Measurements from ENCODE around the gene TSPEAR. TPM values are rescaled to one million over a fixed set of nuclear protein-coding genes. Genes with fewer than 3 reads are reported as not detected.

TSPEAR gene
- total RNA-seq, 1 experiment from 2014 or later, result not detected

DNA sequence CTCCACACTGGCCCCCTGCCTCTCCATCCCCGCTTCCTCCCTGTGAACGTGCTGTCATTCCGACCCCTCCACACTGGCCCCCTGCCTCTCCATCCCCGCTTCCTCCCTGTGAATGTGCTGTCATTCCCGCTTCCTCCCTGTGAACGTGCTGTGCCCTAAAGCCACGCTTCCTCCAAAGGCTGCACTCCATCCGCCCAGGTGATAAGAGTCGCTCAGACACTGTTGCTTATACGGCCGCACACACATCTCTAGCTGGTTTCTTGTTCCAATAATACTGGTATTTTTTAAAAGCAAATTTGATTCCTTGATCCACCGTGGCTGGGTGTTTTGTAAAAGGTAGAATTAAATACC is 39.3 kb upstream of the TSPEAR start:
- DNase-seq, result no peak
- no peak overlapping the region for H3K4me3 Mint-ChIP-seq (ENCODE audit: low read depth, unreplicated experiment)
- TF ChIP-seq, protein P1, sequence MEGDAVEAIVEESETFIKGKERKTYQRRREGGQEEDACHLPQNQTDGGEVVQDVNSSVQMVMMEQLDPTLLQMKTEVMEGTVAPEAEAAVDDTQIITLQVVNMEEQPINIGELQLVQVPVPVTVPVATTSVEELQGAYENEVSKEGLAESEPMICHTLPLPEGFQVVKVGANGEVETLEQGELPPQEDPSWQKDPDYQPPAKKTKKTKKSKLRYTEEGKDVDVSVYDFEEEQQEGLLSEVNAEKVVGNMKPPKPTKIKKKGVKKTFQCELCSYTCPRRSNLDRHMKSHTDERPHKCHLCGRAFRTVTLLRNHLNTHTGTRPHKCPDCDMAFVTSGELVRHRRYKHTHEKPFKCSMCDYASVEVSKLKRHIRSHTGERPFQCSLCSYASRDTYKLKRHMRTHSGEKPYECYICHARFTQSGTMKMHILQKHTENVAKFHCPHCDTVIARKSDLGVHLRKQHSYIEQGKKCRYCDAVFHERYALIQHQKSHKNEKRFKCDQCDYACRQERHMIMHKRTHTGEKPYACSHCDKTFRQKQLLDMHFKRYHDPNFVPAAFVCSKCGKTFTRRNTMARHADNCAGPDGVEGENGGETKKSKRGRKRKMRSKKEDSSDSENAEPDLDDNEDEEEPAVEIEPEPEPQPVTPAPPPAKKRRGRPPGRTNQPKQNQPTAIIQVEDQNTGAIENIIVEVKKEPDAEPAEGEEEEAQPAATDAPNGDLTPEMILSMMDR (IDR thresholded peaks at IDR 0.05; ENCODE audit: unreplicated experiment), result no peak
- H3K36me3 Mint-ChIP-seq (ENCODE audit: insufficient read depth, unreplicated experiment), result no peaks in the 10 kb centered on the region
- intact Hi-C loops (cut with micrococcal nuclease; ENCODE audit: unreplicated experiment), result no loop called here
- no peaks in the 10 kb centered on the region for H3K4me1 Mint-ChIP-seq (ENCODE audit: low read depth, unreplicated experiment)
- CTCF ChIA-PET, result interaction anchor here (0.7 kb wide), 1 partner anchor 29 kb away, joined by 5 read pairs; no protein-coding TSS in a partner anchor
- BruUV-seq (replicated peaks), result no TSS peak
- no peak overlapping the region for H3K27ac Mint-ChIP-seq (ENCODE audit: unreplicated experiment)
- H3K9me3 Mint-ChIP-seq (ENCODE audit: low read depth, unreplicated experiment), result no peaks in the 10 kb centered on the region
- H3K27me3 Mint-ChIP-seq (ENCODE audit: unreplicated experiment), result peaks cover 50% of the 10 kb centered on the region

DNA sequence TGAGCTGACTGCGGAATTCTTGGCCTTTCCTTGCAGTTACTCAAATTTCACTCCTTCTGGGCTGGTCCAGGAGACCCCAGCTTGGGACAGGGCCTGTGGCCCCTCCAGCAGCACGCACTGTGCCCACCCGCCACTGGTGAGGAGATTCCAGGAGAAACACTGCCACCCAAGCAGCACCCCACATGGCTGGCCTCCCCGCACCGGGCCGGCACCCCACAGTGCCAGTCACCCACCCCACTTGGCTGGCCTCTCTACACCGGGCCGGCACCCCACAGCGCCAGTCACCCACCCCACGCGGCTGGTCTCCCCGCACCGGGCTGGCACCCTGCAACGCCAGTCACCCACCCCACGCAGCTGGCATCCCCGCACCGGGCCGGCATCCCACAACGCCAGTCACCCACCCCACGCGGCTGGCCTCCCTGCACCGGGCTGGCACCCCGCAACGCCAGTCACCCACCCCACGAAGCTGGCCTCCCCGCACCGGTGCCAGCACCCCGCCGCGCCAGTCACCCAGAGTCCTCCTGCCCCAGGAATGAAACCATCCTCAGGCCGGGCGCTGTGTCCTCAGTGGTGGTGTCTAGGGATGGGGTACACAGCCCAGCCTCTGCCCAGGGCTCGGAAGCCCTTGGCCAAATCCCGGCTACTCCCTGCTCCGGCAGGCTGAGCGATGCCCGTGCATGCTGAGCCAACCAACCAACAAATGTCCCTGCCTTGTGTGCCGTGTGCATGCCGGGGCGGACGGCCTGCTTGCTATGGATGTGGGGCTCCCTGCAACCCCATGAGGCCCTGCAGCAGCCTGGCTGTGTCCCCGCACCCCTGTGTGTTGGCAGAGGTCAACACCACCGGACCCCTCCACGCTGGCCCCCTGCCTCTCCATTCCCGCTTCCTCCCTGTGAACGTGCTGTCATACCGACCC is 38.6 kb upstream of the TSPEAR start:
- H3K27me3 Mint-ChIP-seq (ENCODE audit: unreplicated experiment), result peaks cover 45% of the 10 kb centered on the region
- no peak overlapping the region for H3K27ac Mint-ChIP-seq (ENCODE audit: unreplicated experiment)
- no peak for DNase-seq
- BruUV-seq (replicated peaks), result no TSS peak
- no peaks in the 10 kb centered on the region for H3K36me3 Mint-ChIP-seq (ENCODE audit: insufficient read depth, unreplicated experiment)
- TF ChIP-seq, protein P1 (IDR thresholded peaks at IDR 0.05; ENCODE audit: unreplicated experiment), result no peak
- H3K4me1 Mint-ChIP-seq (ENCODE audit: low read depth, unreplicated experiment), result no peaks in the 10 kb centered on the region
- intact Hi-C loops (cut with micrococcal nuclease; ENCODE audit: unreplicated experiment), result no loop called here
- no peaks in the 10 kb centered on the region for H3K9me3 Mint-ChIP-seq (ENCODE audit: low read depth, unreplicated experiment)
- H3K4me3 Mint-ChIP-seq (ENCODE audit: low read depth, unreplicated experiment), result no peak overlapping the region
- CTCF ChIA-PET, result interaction anchor here (0.7 kb wide), 1 partner anchor 30 kb away, joined by 5 read pairs; no protein-coding TSS in a partner anchor

DNA sequence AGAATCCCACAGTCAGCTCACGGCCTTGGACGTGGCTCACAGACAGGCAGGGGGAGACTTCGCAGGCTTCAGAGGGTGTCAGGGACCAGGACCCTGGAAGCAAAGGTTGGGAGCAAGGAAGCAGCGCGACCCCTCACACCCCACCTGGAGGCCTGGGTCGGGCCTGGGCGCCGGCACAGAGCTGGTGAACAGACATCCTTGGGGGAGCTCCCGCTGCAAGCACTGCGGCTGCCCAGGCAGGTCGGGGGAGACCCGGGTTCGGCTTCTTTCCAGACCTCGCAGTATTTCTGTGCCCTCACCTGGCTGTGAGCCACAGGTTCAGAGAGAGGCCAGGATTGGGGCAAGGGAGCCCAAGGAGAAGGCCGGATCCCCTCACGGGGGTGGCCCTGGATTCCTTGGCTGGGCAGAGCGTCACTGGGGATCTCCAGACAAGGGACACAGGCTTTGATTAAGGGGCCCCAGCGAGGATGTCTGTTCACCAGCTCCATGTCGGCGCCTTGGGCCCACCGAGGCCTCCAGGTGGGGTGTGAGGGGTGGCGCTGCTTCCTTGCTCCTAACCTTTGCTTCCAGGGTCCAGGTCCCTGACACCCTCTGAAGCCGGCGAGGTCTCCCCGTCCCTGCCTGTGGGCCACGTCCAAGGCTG is 37.9 kb upstream of the TSPEAR start:
- DNase-seq, result no peak
- intact Hi-C loops (cut with micrococcal nuclease; ENCODE audit: unreplicated experiment), result no loop called here
- CTCF ChIA-PET, result no interaction called here
- H3K27me3 Mint-ChIP-seq (ENCODE audit: unreplicated experiment), result peaks cover 45% of the 10 kb centered on the region
- no peaks in the 10 kb centered on the region for H3K9me3 Mint-ChIP-seq (ENCODE audit: low read depth, unreplicated experiment)
- no peak overlapping the region for H3K27ac Mint-ChIP-seq (ENCODE audit: unreplicated experiment)
- TF ChIP-seq, protein P1 (IDR thresholded peaks at IDR 0.05; ENCODE audit: unreplicated experiment), result no peak
- H3K4me3 Mint-ChIP-seq (ENCODE audit: low read depth, unreplicated experiment), result no peak overlapping the region
- no TSS peak for BruUV-seq (replicated peaks)
- no peaks in the 10 kb centered on the region for H3K36me3 Mint-ChIP-seq (ENCODE audit: insufficient read depth, unreplicated experiment)
- H3K4me1 Mint-ChIP-seq (ENCODE audit: low read depth, unreplicated experiment), result no peaks in the 10 kb centered on the region

DNA sequence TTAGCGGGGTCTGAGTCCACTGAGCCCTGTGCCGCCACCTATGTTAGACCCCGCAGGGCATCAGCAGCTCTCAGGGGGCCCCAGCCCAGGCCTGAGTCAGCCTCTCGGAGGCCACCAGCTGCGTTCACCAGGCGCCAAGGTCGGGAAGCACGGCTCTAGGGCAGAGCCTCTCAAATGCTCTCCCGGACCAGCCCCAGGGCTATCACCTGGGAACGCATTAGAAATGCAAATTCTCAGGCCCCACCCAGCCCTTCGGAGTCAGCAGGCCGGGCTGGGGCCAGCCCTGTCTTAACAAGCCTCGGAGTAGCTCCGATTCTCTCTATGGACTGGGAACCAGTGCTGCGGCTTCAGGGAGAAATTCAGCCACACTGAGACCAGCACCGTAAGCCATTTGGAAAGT is 37.2 kb upstream of the TSPEAR start:
- intact Hi-C loops (cut with micrococcal nuclease; ENCODE audit: unreplicated experiment), result no loop called here
- CTCF ChIA-PET, result no interaction called here
- H3K27ac Mint-ChIP-seq (ENCODE audit: unreplicated experiment), result no peak overlapping the region
- BruUV-seq (replicated peaks), result no TSS peak
- H3K36me3 Mint-ChIP-seq (ENCODE audit: insufficient read depth, unreplicated experiment), result no peaks in the 10 kb centered on the region
- no peaks in the 10 kb centered on the region for H3K9me3 Mint-ChIP-seq (ENCODE audit: low read depth, unreplicated experiment)
- no peak overlapping the region for H3K4me3 Mint-ChIP-seq (ENCODE audit: low read depth, unreplicated experiment)
- H3K4me1 Mint-ChIP-seq (ENCODE audit: low read depth, unreplicated experiment), result no peaks in the 10 kb centered on the region
- no peak for DNase-seq
- peaks cover 45% of the 10 kb centered on the region for H3K27me3 Mint-ChIP-seq (ENCODE audit: unreplicated experiment)
- TF ChIP-seq, protein P1 (IDR thresholded peaks at IDR 0.05; ENCODE audit: unreplicated experiment), result no peak

Data from Calu3 (cell line).